ENCODE results near the gene CFDP1. TPM values are rescaled to one million over a fixed set of nuclear protein-coding genes. Genes with fewer than 3 reads are reported as not detected.

CFDP1 gene
- total RNA-seq, 3 donors from 2014 or later (not counting 1 experiment from before 2014, with no cell fraction given), result 32.2 to 38.8 (median 32.3) TPM

DNA sequence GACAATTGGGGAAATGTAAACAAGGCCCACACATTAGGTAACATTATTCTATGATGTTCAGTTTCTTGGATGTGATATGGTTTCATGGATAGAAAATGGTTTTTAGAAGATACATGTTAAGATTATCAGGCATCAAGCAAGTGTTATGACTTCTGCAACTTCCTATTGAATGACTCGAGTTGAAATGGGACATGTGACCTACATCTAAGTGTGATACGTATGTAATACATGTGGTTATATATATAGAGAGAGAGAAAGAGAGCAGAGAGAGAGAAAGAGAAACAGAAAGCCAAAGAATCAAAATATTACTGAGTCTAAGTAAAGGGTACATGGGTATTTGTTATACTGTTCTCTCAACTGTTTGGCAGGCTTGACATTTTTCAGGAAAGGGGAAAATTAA is 29.5 kb upstream of the CFDP1 start:
- H3K27ac ChIP-seq (ENCODE audit: low read length), result peak overlapping the region; percentile 39

DNA sequence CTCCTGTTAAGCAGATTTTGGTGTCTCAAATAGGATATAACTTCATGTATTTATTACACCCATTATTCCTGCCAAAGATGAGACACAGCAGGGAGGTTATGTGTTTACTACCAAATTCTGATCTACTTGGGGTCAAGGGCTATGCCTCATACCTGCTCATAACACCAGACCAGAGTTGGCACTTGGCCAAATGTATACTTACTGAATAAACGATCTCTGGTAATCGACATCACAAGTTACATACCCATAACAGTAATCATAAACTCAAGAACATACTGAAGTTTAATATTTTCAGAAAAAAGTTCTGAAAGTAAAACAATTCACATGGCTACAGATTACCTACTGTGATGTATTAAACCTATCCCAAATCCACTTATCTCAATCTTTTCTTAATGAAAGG is 28.3 kb upstream of the CFDP1 start:
- H3K9me3 ChIP-seq (ENCODE audit: control insufficient read depth, insufficient read depth, low read length), result no peaks in the 10 kb centered on the region
- H3K4me1 ChIP-seq (ENCODE audit: control insufficient read depth, insufficient read depth, low read length), result peaks cover 13% of the 10 kb centered on the region
- intact Hi-C loops (cut with micrococcal nuclease), result loop anchor here (5.0 kb wide), 1 partner anchor 161 kb away; the partner anchor contains the start of gene ADAT1
- no peaks in the 10 kb centered on the region for H3K36me3 Mint-ChIP-seq
- H3K27me3 Mint-ChIP-seq (ENCODE audit: low read depth in 2 of 2), result no peaks in the 10 kb centered on the region
- whole genome bisulfite sequencing (ENCODE audit: insufficient coverage), result 96% methylated on average over 2 of the region's 2 CpGs
- no peak overlapping the region for H3K4me3 ChIP-seq (ENCODE audit: low read length)
- H3K4me3 Mint-ChIP-seq, result no peak overlapping the region
- H3K9me3 Mint-ChIP-seq, result peaks cover 0 to 2% of the 10 kb centered on the region in 2 donors
- H3K27me3 ChIP-seq (ENCODE audit: control insufficient read depth, insufficient read depth, low read length), result no peaks in the 10 kb centered on the region
- H3K4me1 Mint-ChIP-seq, result peaks cover 63 to 68% of the 10 kb centered on the region in 2 donors
- H3K27ac ChIP-seq (ENCODE audit: low read length), result no peak overlapping the region
- no peak for ATAC-seq
- DNase-seq, result no peak
- TF ChIP-seq, protein P1, sequence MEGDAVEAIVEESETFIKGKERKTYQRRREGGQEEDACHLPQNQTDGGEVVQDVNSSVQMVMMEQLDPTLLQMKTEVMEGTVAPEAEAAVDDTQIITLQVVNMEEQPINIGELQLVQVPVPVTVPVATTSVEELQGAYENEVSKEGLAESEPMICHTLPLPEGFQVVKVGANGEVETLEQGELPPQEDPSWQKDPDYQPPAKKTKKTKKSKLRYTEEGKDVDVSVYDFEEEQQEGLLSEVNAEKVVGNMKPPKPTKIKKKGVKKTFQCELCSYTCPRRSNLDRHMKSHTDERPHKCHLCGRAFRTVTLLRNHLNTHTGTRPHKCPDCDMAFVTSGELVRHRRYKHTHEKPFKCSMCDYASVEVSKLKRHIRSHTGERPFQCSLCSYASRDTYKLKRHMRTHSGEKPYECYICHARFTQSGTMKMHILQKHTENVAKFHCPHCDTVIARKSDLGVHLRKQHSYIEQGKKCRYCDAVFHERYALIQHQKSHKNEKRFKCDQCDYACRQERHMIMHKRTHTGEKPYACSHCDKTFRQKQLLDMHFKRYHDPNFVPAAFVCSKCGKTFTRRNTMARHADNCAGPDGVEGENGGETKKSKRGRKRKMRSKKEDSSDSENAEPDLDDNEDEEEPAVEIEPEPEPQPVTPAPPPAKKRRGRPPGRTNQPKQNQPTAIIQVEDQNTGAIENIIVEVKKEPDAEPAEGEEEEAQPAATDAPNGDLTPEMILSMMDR (IDR thresholded peaks at IDR 0.05), result no peak
- peak overlapping the region; percentile 95 to 97 for H3K27ac Mint-ChIP-seq
- peaks cover 2% of the 10 kb centered on the region for H3K36me3 ChIP-seq (ENCODE audit: control insufficient read depth, insufficient read depth, low read length)

More for the DNA sequence above, 29.5 kb upstream of the CFDP1 start:
- Histone ChIP-seq H3K4me3 (ENCODE audit: low read length) (peak overlapping the region; percentile 82), H3K4me1 (ENCODE audit: control insufficient read depth, insufficient read depth, low read length) (peaks cover 13% of the 10 kb centered on the region), H3K9me3 (ENCODE audit: control insufficient read depth, insufficient read depth, low read length) (no peaks in the 10 kb centered on the region), H3K36me3 (ENCODE audit: control insufficient read depth, insufficient read depth, low read length) (peaks cover 2% of the 10 kb centered on the region), H3K27me3 (ENCODE audit: control insufficient read depth, insufficient read depth, low read length) (no peaks in the 10 kb centered on the region)
- Mint-ChIP-seq H3K9me3 (peaks cover 0 to 2% of the 10 kb centered on the region in 2 donors), H3K27me3 (ENCODE audit: low read depth in 2 of 2) (no peaks in the 10 kb centered on the region), H3K4me1 (peaks cover 54 to 59% of the 10 kb centered on the region in 2 donors), H3K36me3 (no peaks in the 10 kb centered on the region), H3K27ac (peak overlapping the region; percentile 95 to 97), H3K4me3 (peak overlapping the region; percentile 85)
- TF ChIP-seq, protein P1 (IDR thresholded peaks at IDR 0.05), result no peak
- DNase-seq, result peak in 1 of 2 donors; percentile 73
- intact Hi-C loops (cut with micrococcal nuclease), result loop anchor here (5.0 kb wide), 1 partner anchor 159 kb away; the partner anchor contains the start of gene ADAT1
- peak; percentile 16 to 38 (median 24) for ATAC-seq
- 0% methylated on average over 1 of the region's 2 CpGs for whole genome bisulfite sequencing (ENCODE audit: insufficient coverage)

DNA sequence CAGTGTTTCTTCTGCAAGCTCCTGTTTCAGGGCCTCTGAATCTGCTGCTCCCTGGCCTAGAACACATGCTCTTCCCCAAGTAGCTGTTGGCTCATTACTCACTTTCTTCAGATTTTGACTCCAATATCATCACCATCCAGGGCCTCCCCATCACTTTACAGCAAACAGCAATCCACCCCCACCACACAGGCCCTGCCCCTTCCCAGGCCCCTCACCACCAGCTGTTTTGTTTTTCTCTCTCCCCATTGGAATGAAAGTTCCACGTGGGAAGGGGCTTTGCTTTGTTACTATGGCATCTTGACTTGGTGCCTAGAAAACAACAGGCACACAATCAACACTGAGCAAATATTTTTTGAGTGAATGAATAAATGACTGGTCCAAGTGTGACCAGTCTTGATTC is 27.1 kb upstream of the CFDP1 start:
- H3K27me3 Mint-ChIP-seq (ENCODE audit: low read depth in 2 of 2), result no peaks in the 10 kb centered on the region
- Histone ChIP-seq H3K4me1 (ENCODE audit: control insufficient read depth, insufficient read depth, low read length) (peaks cover 13% of the 10 kb centered on the region), H3K27ac (ENCODE audit: low read length) (no peak overlapping the region), H3K36me3 (ENCODE audit: control insufficient read depth, insufficient read depth, low read length) (peaks cover 2% of the 10 kb centered on the region), H3K27me3 (ENCODE audit: control insufficient read depth, insufficient read depth, low read length) (no peaks in the 10 kb centered on the region), H3K4me3 (ENCODE audit: low read length) (no peak overlapping the region), H3K9me3 (ENCODE audit: control insufficient read depth, insufficient read depth, low read length) (no peaks in the 10 kb centered on the region)
- no CpG with 5 or more reads among the region's 1 CpG for WGBS (ENCODE audit: insufficient coverage)
- H3K27ac Mint-ChIP-seq, result peak overlapping the region; percentile 1 to 80
- intact Hi-C loops (cut with micrococcal nuclease), result loop anchor here (5.0 kb wide), 1 partner anchor 162 kb away; the partner anchor contains the start of gene ADAT1
- peaks cover 66 to 69% of the 10 kb centered on the region in 2 donors for H3K4me1 Mint-ChIP-seq
- TF ChIP-seq, protein P1 (IDR thresholded peaks at IDR 0.05), result no peak
- H3K9me3 Mint-ChIP-seq, result peaks cover 0 to 2% of the 10 kb centered on the region in 2 donors
- DNase-seq (no peak), ATAC-seq (no peak)
- H3K4me3 Mint-ChIP-seq, result no peak overlapping the region
- no peaks in the 10 kb centered on the region for H3K36me3 Mint-ChIP-seq

DNA sequence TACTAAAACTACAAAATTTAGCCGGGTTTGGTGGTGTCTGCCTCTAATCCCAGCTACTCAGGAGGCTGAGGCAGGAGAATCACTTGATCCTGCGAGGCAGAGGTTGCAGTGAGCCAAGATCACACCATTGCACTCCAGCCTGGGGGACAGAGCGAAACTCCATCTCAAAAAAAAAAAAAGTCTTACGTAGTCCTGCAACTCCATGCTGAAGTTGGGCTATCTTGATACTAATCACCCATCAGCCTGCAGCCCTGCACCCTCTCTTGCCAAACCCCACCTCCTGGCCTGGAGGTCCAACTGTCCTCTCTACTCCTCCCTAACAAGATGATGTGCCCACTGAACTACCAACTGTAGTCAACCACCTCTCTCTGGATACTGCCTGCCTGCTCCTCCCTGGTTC is 26.4 kb upstream of the CFDP1 start:
- no peaks in the 10 kb centered on the region for H3K27me3 ChIP-seq (ENCODE audit: control insufficient read depth, insufficient read depth, low read length)
- H3K36me3 Mint-ChIP-seq, result no peaks in the 10 kb centered on the region
- H3K36me3 ChIP-seq (ENCODE audit: control insufficient read depth, insufficient read depth, low read length), result peaks cover 2% of the 10 kb centered on the region
- DNase-seq (no peak), ATAC-seq (no peak)
- H3K4me1 ChIP-seq (ENCODE audit: control insufficient read depth, insufficient read depth, low read length), result peaks cover 8% of the 10 kb centered on the region
- 97% methylated on average over 4 of the region's 4 CpGs for WGBS (ENCODE audit: insufficient coverage)
- no peaks in the 10 kb centered on the region for H3K27me3 Mint-ChIP-seq (ENCODE audit: low read depth in 2 of 2)
- H3K4me3 ChIP-seq (ENCODE audit: low read length), result no peak overlapping the region
- peak overlapping the region; percentile 1 to 80 for H3K27ac Mint-ChIP-seq
- H3K4me1 Mint-ChIP-seq, result peaks cover 61 to 70% of the 10 kb centered on the region in 2 donors
- no peak overlapping the region for H3K27ac ChIP-seq (ENCODE audit: low read length)
- H3K4me3 Mint-ChIP-seq, result no peak overlapping the region
- intact Hi-C loops (cut with micrococcal nuclease), result loop anchor here (5.0 kb wide), 1 partner anchor 163 kb away; the partner anchor contains the start of gene ADAT1
- H3K9me3 Mint-ChIP-seq, result peaks cover 0 to under 1% of the 10 kb centered on the region in 2 donors
- TF ChIP-seq, protein P1 (IDR thresholded peaks at IDR 0.05), result no peak
- no peaks in the 10 kb centered on the region for H3K9me3 ChIP-seq (ENCODE audit: control insufficient read depth, insufficient read depth, low read length)
